ENCODE measurements around the gene MFSD2A.

DNA sequence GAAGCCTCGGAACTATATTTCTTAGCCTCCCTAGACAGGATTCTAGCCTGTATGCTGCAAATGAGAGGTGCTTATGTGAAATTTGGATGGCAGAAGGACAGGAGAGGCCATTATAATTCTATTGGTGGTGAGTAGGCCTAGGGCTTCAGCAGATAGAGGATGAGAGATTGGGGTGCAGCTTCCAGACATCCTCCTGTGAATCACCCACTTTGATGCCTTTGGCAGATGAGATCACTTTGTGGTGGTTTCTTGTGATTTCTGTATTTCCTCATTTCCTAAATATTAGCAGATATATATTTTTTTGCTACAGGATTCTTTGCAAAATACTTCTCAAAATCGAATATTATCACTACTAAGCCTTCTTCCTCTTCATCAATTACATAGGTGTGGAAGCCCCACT is 37.3 kb downstream of the MFSD2A start:
- TF ChIP-seq, protein P1, sequence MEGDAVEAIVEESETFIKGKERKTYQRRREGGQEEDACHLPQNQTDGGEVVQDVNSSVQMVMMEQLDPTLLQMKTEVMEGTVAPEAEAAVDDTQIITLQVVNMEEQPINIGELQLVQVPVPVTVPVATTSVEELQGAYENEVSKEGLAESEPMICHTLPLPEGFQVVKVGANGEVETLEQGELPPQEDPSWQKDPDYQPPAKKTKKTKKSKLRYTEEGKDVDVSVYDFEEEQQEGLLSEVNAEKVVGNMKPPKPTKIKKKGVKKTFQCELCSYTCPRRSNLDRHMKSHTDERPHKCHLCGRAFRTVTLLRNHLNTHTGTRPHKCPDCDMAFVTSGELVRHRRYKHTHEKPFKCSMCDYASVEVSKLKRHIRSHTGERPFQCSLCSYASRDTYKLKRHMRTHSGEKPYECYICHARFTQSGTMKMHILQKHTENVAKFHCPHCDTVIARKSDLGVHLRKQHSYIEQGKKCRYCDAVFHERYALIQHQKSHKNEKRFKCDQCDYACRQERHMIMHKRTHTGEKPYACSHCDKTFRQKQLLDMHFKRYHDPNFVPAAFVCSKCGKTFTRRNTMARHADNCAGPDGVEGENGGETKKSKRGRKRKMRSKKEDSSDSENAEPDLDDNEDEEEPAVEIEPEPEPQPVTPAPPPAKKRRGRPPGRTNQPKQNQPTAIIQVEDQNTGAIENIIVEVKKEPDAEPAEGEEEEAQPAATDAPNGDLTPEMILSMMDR (conservative IDR thresholded peaks at IDR 0.05; ENCODE audit: low read depth, low read length): no peak
- no peak for TF ChIP-seq EZH2 (IDR thresholded peaks at IDR 0.05; ENCODE audit: low read length, unreplicated experiment)

All from PC-3 (cell line).